Activated naive CD4-positive, alpha-beta T cell treated with anti-CD3 and anti-CD28 coated beads, Interleukin-2, amount 10 ng/mL, durations not matched to agents 7 days and 5 days (primary cell): ENCODE results near the gene SH3YL1.

Experiments
- CTCF ChIA-PET: fragments of 350-600 bp; sonication (Branson Sonifier 250); formaldehyde crosslinking; loops from one replicate; lab custom pipeline; 2021; ENCODE audit warnings: antibody characterized with exemption; lab: Charles Lee
- DNase-seq: peaks from one replicate; pipeline ENCODE4 v3.0.0-alpha.2; 2020
- H3K27ac Mint-ChIP-seq: one replicate; pipeline ENCODE4 v1.8.0; 2021; ENCODE audit warnings: mild to moderate bottlenecking, moderate library complexity, mixed read lengths
- H3K27me3 Mint-ChIP-seq: one replicate; pipeline ENCODE4 v1.8.0; 2021; ENCODE audit warnings: mild to moderate bottlenecking, mixed read lengths
- H3K36me3 Mint-ChIP-seq: one replicate; pipeline ENCODE4 v1.8.0; 2021; ENCODE audit warnings: mixed read lengths
- H3K4me1 Mint-ChIP-seq: one replicate; pipeline ENCODE4 v1.8.0; 2021; ENCODE audit warnings: mixed read lengths
- H3K4me3 Mint-ChIP-seq: one replicate; pipeline ENCODE4 v1.8.0; 2021; ENCODE audit warnings: mild to moderate bottlenecking, moderate library complexity, mixed read lengths
- H3K9me3 Mint-ChIP-seq: one replicate; pipeline ENCODE4 v1.8.0; 2021; ENCODE audit warnings: mixed read lengths

Gene SH3YL1

GRCh38 chr2:234421-234820, 29.4 kb downstream of the SH3YL1 start:
- Mint-ChIP-seq H3K27ac (no peak overlapping the region), H3K36me3 (peaks cover 3% of the 10 kb centered on the region), H3K4me3 (no peak overlapping the region), H3K4me1 (no peaks in the 10 kb centered on the region), H3K9me3 (no peaks in the 10 kb centered on the region), H3K27me3 (no peaks in the 10 kb centered on the region)
- CTCF ChIA-PET, result interaction anchor here (0.8 to 1.3 kb wide), 2 partner anchors 12 to 402 kb away, joined by 3 to 4 read pairs; no protein-coding TSS in a partner anchor
- no peak for DNase-seq

DNA sequence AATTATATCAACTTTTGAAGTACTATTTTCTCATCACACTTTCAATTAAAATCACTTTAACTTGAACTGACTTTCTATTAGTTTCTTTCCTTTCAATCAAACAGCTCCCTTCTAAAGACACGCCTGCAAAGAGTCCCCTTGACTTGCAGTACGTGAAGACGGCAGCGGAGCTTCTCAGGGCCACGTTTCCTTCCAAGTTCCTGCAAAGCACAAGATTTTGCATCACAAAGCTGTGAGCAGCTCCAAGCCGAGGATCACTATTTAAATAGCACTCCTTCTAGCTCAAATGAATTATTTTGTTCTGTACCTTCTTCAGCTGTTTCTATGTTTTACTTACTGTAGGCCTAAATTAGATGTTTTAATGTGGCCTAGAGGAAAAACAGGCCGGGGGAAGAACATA, 30.8 kb downstream of the SH3YL1 start:
- CTCF ChIA-PET, result no interaction called here
- H3K9me3 Mint-ChIP-seq, result no peaks in the 10 kb centered on the region
- H3K27me3 Mint-ChIP-seq, result no peaks in the 10 kb centered on the region

DNA sequence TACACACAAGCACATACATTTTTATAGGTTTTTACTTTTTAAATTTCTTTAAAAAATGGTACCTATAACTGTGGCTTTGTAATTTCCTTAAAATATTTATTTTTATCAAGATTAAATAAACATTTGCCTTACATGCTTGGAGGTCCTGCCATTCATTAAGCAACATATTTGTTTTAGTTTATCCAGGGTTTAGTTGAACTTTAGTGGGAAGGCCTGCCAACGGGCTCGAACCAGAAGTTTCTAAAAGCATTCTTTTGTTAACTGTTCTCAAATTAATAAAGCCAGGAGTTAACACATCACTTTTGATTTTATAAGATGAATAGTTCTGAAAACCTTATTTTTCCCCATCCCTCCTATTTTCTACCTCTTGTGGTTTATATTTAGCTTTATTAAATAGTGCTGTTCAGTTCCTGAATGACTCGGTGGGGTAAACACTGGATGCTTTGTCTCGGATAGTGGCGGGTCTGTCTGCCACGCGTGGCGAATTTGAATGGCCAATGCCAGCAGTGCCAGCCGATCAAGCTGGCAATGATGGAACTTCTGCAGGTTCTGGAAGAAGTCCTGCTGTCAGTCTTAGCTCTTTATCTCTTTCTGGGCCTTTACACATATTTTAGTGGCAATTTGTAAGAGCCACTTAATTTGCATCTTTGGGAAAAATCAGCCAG, 32.2 kb downstream of the SH3YL1 start:
- no peaks in the 10 kb centered on the region for H3K27me3 Mint-ChIP-seq
- no peaks in the 10 kb centered on the region for H3K9me3 Mint-ChIP-seq
- CTCF ChIA-PET, result interaction anchor here (0.5 to 0.6 kb wide), 2 partner anchors 10 to 147 kb away, joined by 3 read pairs; no protein-coding TSS in a partner anchor
- peaks cover 8% of the 10 kb centered on the region for H3K36me3 Mint-ChIP-seq
- H3K27ac Mint-ChIP-seq, result no peak overlapping the region
- no peak overlapping the region for H3K4me3 Mint-ChIP-seq
- DNase-seq, result no peak
- H3K4me1 Mint-ChIP-seq, result no peaks in the 10 kb centered on the region

More for the DNA sequence above, 30.8 kb downstream of the SH3YL1 start:
- Mint-ChIP-seq H3K4me1 (no peaks in the 10 kb centered on the region), H3K27ac (no peak overlapping the region), H3K4me3 (no peak overlapping the region), H3K36me3 (peaks cover 3% of the 10 kb centered on the region)
- DNase-seq, result no peak

DNA sequence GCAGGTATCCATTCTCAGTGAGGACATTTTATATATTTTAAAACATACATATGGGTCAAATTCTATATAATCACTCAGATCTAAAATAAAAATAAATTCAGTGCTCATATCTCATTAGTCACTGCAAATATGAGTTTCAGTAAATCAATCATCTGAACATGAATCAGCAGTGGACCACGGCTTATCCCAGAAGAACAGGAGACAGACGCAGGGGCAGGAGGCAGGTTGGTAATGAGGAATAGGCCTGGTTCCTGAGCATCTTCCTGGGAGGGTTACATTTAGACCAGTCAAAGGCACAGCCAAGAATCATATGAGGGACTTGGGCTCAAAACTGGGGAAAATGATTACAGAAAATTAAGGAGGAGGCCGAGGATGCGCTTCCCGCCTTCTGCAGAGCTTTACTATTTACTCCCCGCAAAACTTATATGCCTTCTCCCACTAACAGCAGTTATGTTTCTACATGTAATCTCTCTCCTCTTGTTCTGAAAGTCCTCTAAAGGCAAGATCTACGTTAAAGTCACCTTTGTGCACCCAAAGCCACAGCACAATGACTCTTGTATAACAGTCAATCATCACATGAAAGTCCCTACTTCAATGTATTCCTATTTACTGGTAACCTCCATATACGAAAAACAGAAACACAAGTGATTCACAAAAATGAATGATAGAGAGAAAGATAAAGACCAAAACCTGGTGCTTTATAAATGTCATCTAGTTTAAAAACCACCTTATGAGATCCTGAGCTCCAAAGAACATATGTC, 35.1 kb downstream of the SH3YL1 start:
- no peaks in the 10 kb centered on the region for H3K27me3 Mint-ChIP-seq
- H3K9me3 Mint-ChIP-seq, result no peaks in the 10 kb centered on the region
- H3K4me3 Mint-ChIP-seq, result no peak overlapping the region
- no peak for DNase-seq
- peaks cover 17% of the 10 kb centered on the region for H3K36me3 Mint-ChIP-seq
- H3K27ac Mint-ChIP-seq, result no peak overlapping the region
- no peaks in the 10 kb centered on the region for H3K4me1 Mint-ChIP-seq
- CTCF ChIA-PET, result no interaction called here

DNA sequence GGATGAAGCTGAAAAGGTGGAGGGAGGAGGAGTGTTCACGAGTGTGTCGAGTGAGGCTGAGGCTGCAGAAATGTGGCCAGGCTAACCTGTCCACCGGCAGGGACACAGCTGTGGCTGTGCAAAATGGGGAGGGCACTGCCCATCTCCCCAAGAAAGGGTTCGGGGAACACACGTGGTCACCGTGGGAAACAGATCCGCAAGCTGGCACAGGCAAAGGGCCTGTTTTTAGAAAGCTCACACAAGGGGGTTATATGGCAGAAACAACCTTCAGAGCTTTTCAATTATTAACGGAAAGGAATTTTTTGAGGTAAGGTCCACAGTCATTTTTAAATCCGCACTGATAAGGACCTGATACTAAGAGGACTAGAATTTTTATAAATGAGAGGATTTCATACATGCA, 35.7 kb downstream of the SH3YL1 start:
- Mint-ChIP-seq H3K4me3 (no peak overlapping the region), H3K27me3 (no peaks in the 10 kb centered on the region), H3K27ac (no peak overlapping the region), H3K9me3 (no peaks in the 10 kb centered on the region), H3K4me1 (no peaks in the 10 kb centered on the region), H3K36me3 (peaks cover 17% of the 10 kb centered on the region)
- DNase-seq, result no peak
- CTCF ChIA-PET, result no interaction called here

GRCh38 chr2:223971-224760, 39.7 kb downstream of the SH3YL1 start:
- Mint-ChIP-seq H3K36me3 (peaks cover 14% of the 10 kb centered on the region), H3K9me3 (no peaks in the 10 kb centered on the region), H3K4me3 (no peak overlapping the region), H3K27me3 (no peaks in the 10 kb centered on the region), H3K4me1 (no peaks in the 10 kb centered on the region), H3K27ac (no peak overlapping the region)
- CTCF ChIA-PET, result no interaction called here
- DNase-seq, result no peak

DNA sequence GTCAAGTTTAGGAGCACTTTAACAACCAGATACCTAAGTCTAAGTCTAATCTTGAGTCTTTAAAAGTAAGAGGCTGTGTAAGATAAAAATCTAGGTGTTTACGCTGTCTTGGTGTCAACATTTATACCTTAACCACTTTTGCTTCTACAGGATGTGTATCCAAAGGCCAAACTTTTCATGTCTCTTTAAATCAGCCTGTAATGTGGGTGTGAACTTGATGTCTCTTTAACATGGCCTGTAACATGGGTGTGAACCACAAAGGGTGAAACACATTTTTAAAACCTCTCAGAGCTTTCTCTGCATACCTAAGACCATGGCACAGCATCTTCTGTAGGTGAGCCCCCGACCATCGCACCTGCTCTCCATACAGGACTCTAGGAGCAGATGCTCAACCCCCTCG, 40.4 kb downstream of the SH3YL1 start:
- Mint-ChIP-seq H3K4me1 (no peaks in the 10 kb centered on the region), H3K4me3 (no peak overlapping the region), H3K9me3 (no peaks in the 10 kb centered on the region), H3K27ac (no peak overlapping the region), H3K27me3 (no peaks in the 10 kb centered on the region), H3K36me3 (peaks cover 14% of the 10 kb centered on the region)
- CTCF ChIA-PET, result no interaction called here
- no peak for DNase-seq

GRCh38 chr2:216068-216467, 47.8 kb downstream of the SH3YL1 start:
- no peak overlapping the region for H3K4me3 Mint-ChIP-seq
- peaks cover 5% of the 10 kb centered on the region for H3K36me3 Mint-ChIP-seq
- CTCF ChIA-PET, result no interaction called here
- no peaks in the 10 kb centered on the region for H3K9me3 Mint-ChIP-seq
- no peaks in the 10 kb centered on the region for H3K4me1 Mint-ChIP-seq
- DNase-seq, result no peak
- H3K27me3 Mint-ChIP-seq, result peaks cover 4% of the 10 kb centered on the region
- no peak overlapping the region for H3K27ac Mint-ChIP-seq

DNA sequence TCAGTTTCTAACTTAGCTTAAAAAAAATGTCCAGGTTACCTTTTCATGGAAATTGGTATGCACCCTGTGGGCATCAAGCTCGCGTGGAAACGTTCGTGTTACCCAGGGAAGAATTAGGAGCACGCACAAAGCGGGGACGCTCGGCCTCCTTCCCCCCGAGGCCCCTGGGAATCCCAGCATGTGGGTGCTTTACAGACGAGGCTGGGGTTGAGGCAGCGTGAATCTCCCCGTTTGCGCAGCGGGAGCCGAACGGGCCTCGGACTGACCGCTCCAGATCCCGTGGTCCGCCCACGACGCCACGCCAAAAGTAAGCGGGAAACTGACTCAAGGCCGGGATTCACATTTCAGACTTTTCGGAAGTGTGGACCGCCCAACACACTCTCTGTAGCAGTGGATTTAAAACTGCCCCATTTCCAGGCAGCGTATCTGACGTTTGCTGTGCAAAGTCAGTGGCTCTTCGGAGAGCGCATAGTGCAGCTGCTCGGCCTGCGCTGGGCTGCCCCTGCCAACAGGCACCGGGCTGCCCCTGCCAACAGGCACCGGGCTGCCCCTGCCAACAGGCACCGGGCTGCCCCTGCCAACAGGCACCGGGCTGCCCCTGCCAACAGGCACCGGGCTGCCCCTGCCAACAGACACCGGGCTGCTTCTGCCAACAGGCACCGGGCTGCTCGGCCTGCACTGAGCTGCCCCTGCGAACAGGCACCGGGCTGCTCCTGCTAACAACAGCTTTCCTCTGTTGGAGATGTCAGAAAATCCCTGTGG, 49.7 kb downstream of the SH3YL1 start:
- Mint-ChIP-seq H3K27me3 (peaks cover 19% of the 10 kb centered on the region), H3K4me3 (no peak overlapping the region), H3K4me1 (no peaks in the 10 kb centered on the region), H3K9me3 (no peaks in the 10 kb centered on the region), H3K27ac (no peak overlapping the region), H3K36me3 (peaks cover 5% of the 10 kb centered on the region)
- CTCF ChIA-PET, result no interaction called here
- DNase-seq, result no peak

GRCh38 chr2:211486-212184, 52.2 kb downstream of the SH3YL1 start:
- DNase-seq, result no peak
- Mint-ChIP-seq H3K36me3 (peaks cover under 1% of the 10 kb centered on the region), H3K9me3 (peaks cover 1% of the 10 kb centered on the region), H3K27ac (no peak overlapping the region), H3K4me3 (no peak overlapping the region), H3K4me1 (no peaks in the 10 kb centered on the region), H3K27me3 (peaks cover 19% of the 10 kb centered on the region)
- CTCF ChIA-PET, result no interaction called here

- no peak overlapping the region for H3K27ac Mint-ChIP-seq
- H3K27me3 Mint-ChIP-seq, result peaks cover 19% of the 10 kb centered on the region
- peaks cover 2% of the 10 kb centered on the region for H3K36me3 Mint-ChIP-seq
- no peak overlapping the region for H3K4me3 Mint-ChIP-seq
- H3K9me3 Mint-ChIP-seq, result peaks cover 5% of the 10 kb centered on the region
- CTCF ChIA-PET, result no interaction called here
- H3K4me1 Mint-ChIP-seq, result no peaks in the 10 kb centered on the region
- DNase-seq, result no peak
Observed at GRCh38 chr2:210660-211059, 53.2 kb downstream of the SH3YL1 start.

- H3K4me3 Mint-ChIP-seq, result no peak overlapping the region
- no peaks in the 10 kb centered on the region for H3K4me1 Mint-ChIP-seq
- H3K36me3 Mint-ChIP-seq, result peaks cover 2% of the 10 kb centered on the region
- peaks cover 7% of the 10 kb centered on the region for H3K9me3 Mint-ChIP-seq
- CTCF ChIA-PET, result no interaction called here
- DNase-seq, result no peak
- no peak overlapping the region for H3K27ac Mint-ChIP-seq
- H3K27me3 Mint-ChIP-seq, result peaks cover 19% of the 10 kb centered on the region
Observed at GRCh38 chr2:209470-209869, 54.4 kb downstream of the SH3YL1 start.

GRCh38 chr2:208335-208734, 55.5 kb downstream of the SH3YL1 start:
- Mint-ChIP-seq H3K4me3 (no peak overlapping the region), H3K36me3 (peaks cover 2% of the 10 kb centered on the region), H3K27ac (no peak overlapping the region), H3K4me1 (no peaks in the 10 kb centered on the region), H3K9me3 (peaks cover 9% of the 10 kb centered on the region), H3K27me3 (peaks cover 19% of the 10 kb centered on the region)
- DNase-seq, result no peak
- CTCF ChIA-PET, result no interaction called here
